Keratinocyte (primary cell): ENCODE measurements around the gene TBC1D2. TPM values are rescaled to one million over a fixed set of nuclear protein-coding genes. Genes with fewer than 3 reads are reported as not detected.

Experiments
- DNase-seq: peaks from one replicate; pipeline ENCODE4 v3.0.0-alpha.2; 2011; ENCODE audit warnings: low read depth, missing footprints, low spot score
- FAIRE-seq: peaks from 2 replicates; lab custom pipeline; 2011; peaks lifted over from hg19 to GRCh38; lab: Jason Lieb, UNC
- H2AFZ ChIP-seq: 2 replicates; pipeline ENCODE4 v1.6.0; 2012; ENCODE audit warnings: low read length, control low read depth, inconsistent platforms; ENCODE audit not compliant: control insufficient read depth
- H3K27ac ChIP-seq: 2 replicates; pipeline ENCODE4 v1.5.1; 2011; ENCODE audit warnings: low read length; ENCODE audit not compliant: control insufficient read depth, insufficient read depth
- H3K27me3 ChIP-seq: 3 replicates; pipeline ENCODE4 v1.6.0; 2011; ENCODE audit warnings: low read length; ENCODE audit not compliant: control insufficient read depth, insufficient read depth; ENCODE audit errors: extremely low read depth
- H3K36me3 ChIP-seq, 2 experiments: 2 replicates in 1 of 2; 3 replicates in 1 of 2; pipeline ENCODE4 v1.5.1; 2011; ENCODE audit warnings: low read length in 2 of 2, mild to moderate bottlenecking in 1 of 2; ENCODE audit not compliant: control insufficient read depth in 2 of 2, insufficient read depth in 2 of 2; ENCODE audit errors: extremely low read depth in 1 of 2
- H3K4me1 ChIP-seq: 3 replicates; pipeline ENCODE4 v1.5.1; 2011; ENCODE audit warnings: low read length; ENCODE audit not compliant: control insufficient read depth, insufficient read depth; ENCODE audit errors: extremely low read depth
- H3K4me2 ChIP-seq: 3 replicates; pipeline ENCODE4 v1.6.0; 2011; ENCODE audit warnings: low read depth, low read length; ENCODE audit not compliant: control insufficient read depth, insufficient read depth; ENCODE audit errors: extremely low read depth
- H3K4me3 ChIP-seq, 3 experiments: fragments of 200-600 bp in 1 of 3; sonication (generic) in 1 of 3; 2 replicates in 2 of 3; 3 replicates in 1 of 3; pipeline ENCODE4 v1.5.1; 2011 to 2016; ENCODE audit warnings: low read length in 3 of 3, mild to moderate bottlenecking in 3 of 3, control low read depth in 2 of 3, inconsistent platforms in 1 of 3, low read depth in 1 of 3, mixed read lengths in 1 of 3, mixed run types in 1 of 3, moderate library complexity in 1 of 3; ENCODE audit not compliant: control insufficient read depth in 2 of 3, insufficient read depth in 2 of 3; ENCODE audit errors: extremely low read depth in 1 of 3
- H3K79me2 ChIP-seq: 2 replicates; pipeline ENCODE4 v1.6.0; 2012; ENCODE audit warnings: low read length; ENCODE audit not compliant: control insufficient read depth, insufficient read depth
- H3K9ac ChIP-seq: 3 replicates; pipeline ENCODE4 v1.6.0; 2011; ENCODE audit warnings: low read length; ENCODE audit not compliant: control insufficient read depth, insufficient read depth; ENCODE audit errors: extremely low read depth
- H3K9me1 ChIP-seq: 3 replicates; pipeline ENCODE4 v1.6.0; 2011; ENCODE audit warnings: low read length; ENCODE audit not compliant: control insufficient read depth, insufficient read depth; ENCODE audit errors: extremely low read depth
- H3K9me3 ChIP-seq: 2 replicates; pipeline ENCODE4 v1.5.1; 2012; ENCODE audit warnings: low read depth, low read length; ENCODE audit not compliant: control insufficient read depth
- H4K20me1 ChIP-seq: 3 replicates; pipeline ENCODE4 v1.6.0; 2011; ENCODE audit warnings: low read length; ENCODE audit not compliant: control insufficient read depth, insufficient read depth; ENCODE audit errors: extremely low read depth
- EZH2 ChIP-seq: IDR thresholded peaks from one replicate; pipeline ENCODE4 v1.6.1; 2012; ENCODE audit warnings: inconsistent platforms, mild to moderate bottlenecking, low read length, moderate library complexity
- dilution Hi-C: fragments of 300-500 bp; cut with MboI; formaldehyde crosslinking; loops from one replicate; pipeline ENCODE4 v1.7.0; 2020; ENCODE audit warnings: low sequenced_read_pairs; ENCODE audit not compliant: extremely low pct_ligation_motif_present
- polyA plus RNA-seq, 5 experiments: library from polyadenylated mRNA; depleted of rRNA in 3 of 5; stranded (reverse) in 3 of 5; stranded (forward) in 1 of 5; unstranded in 1 of 5; fragments of >200 nt; gene quantifications; 1 replicate in 1 of 5; 2 replicates in 3 of 5; 3 replicates in 1 of 5; pipeline versions ENCODE4 v1.2.1 to v1.2.3, GENCODE V29; 2011 to 2012; ENCODE audit warnings: missing spikeins in 2 of 5, low read depth in 1 of 5, low replicate concordance in 1 of 5
- TF ChIP-seq, protein P1 (sequence below), 3 experiments: IDR thresholded peaks in 1 of 3; conservative IDR thresholded peaks in 1 of 3; optimal IDR thresholded peaks in 1 of 3; 2 replicates in 2 of 3; 3 replicates in 1 of 3; pipeline versions ENCODE3 to v1.5.1; 2011; ENCODE audit warnings: low read length in 3 of 3, mild to moderate bottlenecking in 3 of 3, moderate library complexity in 2 of 3, control low read depth in 1 of 3, inconsistent platforms in 1 of 3; ENCODE audit not compliant: insufficient read depth in 2 of 3; ENCODE audit errors: extremely low read depth in 1 of 3

Gene TBC1D2
- polyA plus RNA-seq, 1 donor (not counting 4 experiments of a cell fraction or from before 2014, with no cell fraction given): 59.2 TPM

DNA sequence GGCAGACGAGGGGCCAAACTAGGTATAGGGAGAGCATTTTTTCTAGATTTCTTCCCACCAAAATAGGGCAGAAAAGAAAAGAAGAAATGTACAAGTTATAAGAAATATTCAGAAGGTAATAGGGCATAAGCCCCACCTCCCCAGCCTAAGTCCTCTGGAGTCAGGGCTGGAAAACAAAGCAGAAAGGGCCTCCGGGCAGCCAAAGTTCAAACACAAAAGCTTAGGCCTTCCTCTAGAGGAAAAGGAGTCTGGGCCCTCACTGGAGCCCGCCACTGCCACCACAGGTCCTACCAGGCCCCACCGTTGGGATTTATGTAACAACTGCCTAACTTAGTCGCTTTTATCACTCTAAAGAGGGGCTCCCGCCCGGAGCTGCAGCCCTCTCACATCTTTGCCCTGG, 27.6 kb downstream of the TBC1D2 start:
- Histone ChIP-seq H3K9me1 (peaks cover 2% of the 10 kb centered on the region), H3K27me3 (no peaks in the 10 kb centered on the region), H2AFZ (no peak overlapping the region), H3K27ac (no peak overlapping the region), H3K9ac (no peak overlapping the region), H3K9me3 (no peaks in the 10 kb centered on the region), H4K20me1 (no peaks in the 10 kb centered on the region), H3K4me3 (no peak overlapping the region), H3K79me2 (peaks cover 6% of the 10 kb centered on the region), H3K4me2 (no peak overlapping the region), H3K36me3 (peaks cover 42 to 72% of the 10 kb centered on the region in 2 experiments), H3K4me1 (peaks cover 18% of the 10 kb centered on the region)
- DNase-seq (no peak), FAIRE-seq (no peak)
- TF ChIP-seq EZH2: no peak
- TF ChIP-seq, protein P1, sequence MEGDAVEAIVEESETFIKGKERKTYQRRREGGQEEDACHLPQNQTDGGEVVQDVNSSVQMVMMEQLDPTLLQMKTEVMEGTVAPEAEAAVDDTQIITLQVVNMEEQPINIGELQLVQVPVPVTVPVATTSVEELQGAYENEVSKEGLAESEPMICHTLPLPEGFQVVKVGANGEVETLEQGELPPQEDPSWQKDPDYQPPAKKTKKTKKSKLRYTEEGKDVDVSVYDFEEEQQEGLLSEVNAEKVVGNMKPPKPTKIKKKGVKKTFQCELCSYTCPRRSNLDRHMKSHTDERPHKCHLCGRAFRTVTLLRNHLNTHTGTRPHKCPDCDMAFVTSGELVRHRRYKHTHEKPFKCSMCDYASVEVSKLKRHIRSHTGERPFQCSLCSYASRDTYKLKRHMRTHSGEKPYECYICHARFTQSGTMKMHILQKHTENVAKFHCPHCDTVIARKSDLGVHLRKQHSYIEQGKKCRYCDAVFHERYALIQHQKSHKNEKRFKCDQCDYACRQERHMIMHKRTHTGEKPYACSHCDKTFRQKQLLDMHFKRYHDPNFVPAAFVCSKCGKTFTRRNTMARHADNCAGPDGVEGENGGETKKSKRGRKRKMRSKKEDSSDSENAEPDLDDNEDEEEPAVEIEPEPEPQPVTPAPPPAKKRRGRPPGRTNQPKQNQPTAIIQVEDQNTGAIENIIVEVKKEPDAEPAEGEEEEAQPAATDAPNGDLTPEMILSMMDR (optimal IDR thresholded peaks at IDR 0.05 in 1 of 3, IDR thresholded peaks at IDR 0.05 in 1 of 3, conservative IDR thresholded peaks at IDR 0.05 in 1 of 3; ENCODE audit: extremely low read depth in 1 of 3, insufficient read depth in 2 of 3, low read length in 3 of 3): no peak
- dilution Hi-C loops: no loop called here

DNA sequence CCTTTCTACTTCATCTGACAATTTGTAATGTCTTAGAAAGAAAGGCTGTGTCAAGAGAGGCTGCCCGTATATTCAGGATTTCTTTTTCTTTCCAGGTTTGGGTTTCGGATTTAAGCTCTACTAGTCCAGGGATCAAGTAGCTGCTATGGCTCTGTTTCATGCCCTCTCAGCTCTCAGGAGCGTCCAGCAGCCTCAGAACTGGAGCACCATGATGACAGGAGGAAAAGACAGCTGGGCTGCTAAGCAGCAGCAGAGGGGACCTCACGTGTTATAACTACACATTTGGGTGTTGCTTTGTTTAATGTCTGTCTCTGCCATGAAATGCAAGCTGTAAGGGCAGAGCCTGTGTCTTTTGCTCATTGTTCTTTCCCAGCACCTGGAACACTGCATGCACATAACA, 28.5 kb downstream of the TBC1D2 start:
- dilution Hi-C loops: no loop called here

More for the DNA sequence above, 28.5 kb downstream of the TBC1D2 start:
- Histone ChIP-seq H3K4me1 (peaks cover 26% of the 10 kb centered on the region), H3K27ac (no peak overlapping the region), H4K20me1 (no peaks in the 10 kb centered on the region), H3K4me3 (no peak overlapping the region), H2AFZ (no peak overlapping the region), H3K9me1 (peaks cover 2% of the 10 kb centered on the region), H3K79me2 (peaks cover 10% of the 10 kb centered on the region), H3K4me2 (no peak overlapping the region), H3K9ac (no peak overlapping the region), H3K9me3 (no peaks in the 10 kb centered on the region), H3K27me3 (no peaks in the 10 kb centered on the region), H3K36me3 (peaks cover 48 to 78% of the 10 kb centered on the region in 2 experiments)
- FAIRE-seq: no peak
- DNase-seq: no peak
- no peak for TF ChIP-seq EZH2
- TF ChIP-seq, protein P1 (optimal IDR thresholded peaks at IDR 0.05 in 1 of 3, IDR thresholded peaks at IDR 0.05 in 1 of 3, conservative IDR thresholded peaks at IDR 0.05 in 1 of 3; ENCODE audit: extremely low read depth in 1 of 3, insufficient read depth in 2 of 3, low read length in 3 of 3): no peak
